K562 (cell line): Measurements from ENCODE around the gene ACOX2.

Experiments
- KDM2B ChIP-seq: fragments of 250-450 bp; sonication (Bioruptor Pico); IDR thresholded peaks from 2 replicates; pipeline ENCODE4 v1.8.0; 2021; ENCODE audit warnings: mild to moderate bottlenecking, moderate library complexity
- SIX5 ChIP-seq, 2 experiments: IDR thresholded peaks; 2 replicates each; pipeline ENCODE4 v1.6.1; 2011; ENCODE audit warnings: low read length in 2 of 2, borderline replicate concordance in 1 of 2, low read depth in 1 of 2, mild to moderate bottlenecking in 1 of 2, moderate library complexity in 1 of 2; ENCODE audit not compliant: insufficient read depth in 1 of 2
- SMAD1 ChIP-seq: fragments of 150-350 bp; IDR thresholded peaks from 2 replicates; pipeline ENCODE4 v1.6.1; 2014; ENCODE audit warnings: low read length, low read depth; ENCODE audit not compliant: partially characterized antibody
- ZNF431 ChIP-seq: sonication (generic); formaldehyde crosslinking; IDR thresholded peaks from 2 replicates; pipeline ENCODE4 v1.8.0; 2022; ENCODE audit warnings: mild to moderate bottlenecking, missing genetic modification reagents
- TF ChIP-seq, protein P1 (sequence below): fragments of 250-450 bp; sonication (Bioruptor Pico); IDR thresholded peaks from 2 replicates; pipeline ENCODE4 v1.8.0; 2022; ENCODE audit warnings: moderate library complexity, mild to moderate bottlenecking, inconsistent platforms
- TF ChIP-seq, protein P2 (sequence below), 3 experiments: fragments of 200-800 bp in 1 of 3; fragments of 250-450 bp in 1 of 3; fragments of 450-650 bp in 1 of 3; sonication (Bioruptor Pico) in 1 of 3; sonication (Bioruptor generic) in 1 of 3; formaldehyde crosslinking in 1 of 3; IDR thresholded peaks; 2 replicates each; pipeline versions ENCODE4 v1.6.1 to v1.8.0; 2016 to 2022; ENCODE audit warnings: mild to moderate bottlenecking in 2 of 3, missing genetic modification characterization in 2 of 3, missing compliant biosample characterization in 1 of 3, moderate library complexity in 1 of 3
- TF ChIP-seq, protein P3 (sequence below), 3 experiments: IDR thresholded peaks in 2 of 3; conservative IDR thresholded peaks in 1 of 3; 2 replicates each; pipeline ENCODE4 v1.5.1; 2011 to 2012; ENCODE audit warnings: low read length in 3 of 3, mild to moderate bottlenecking in 3 of 3, control low read depth in 2 of 3, improper control_type of control experiment in 1 of 3, inconsistent platforms in 1 of 3, low read depth in 1 of 3, mixed read lengths in 1 of 3, moderate library complexity in 1 of 3; ENCODE audit not compliant: insufficient read depth in 2 of 3

DNA sequence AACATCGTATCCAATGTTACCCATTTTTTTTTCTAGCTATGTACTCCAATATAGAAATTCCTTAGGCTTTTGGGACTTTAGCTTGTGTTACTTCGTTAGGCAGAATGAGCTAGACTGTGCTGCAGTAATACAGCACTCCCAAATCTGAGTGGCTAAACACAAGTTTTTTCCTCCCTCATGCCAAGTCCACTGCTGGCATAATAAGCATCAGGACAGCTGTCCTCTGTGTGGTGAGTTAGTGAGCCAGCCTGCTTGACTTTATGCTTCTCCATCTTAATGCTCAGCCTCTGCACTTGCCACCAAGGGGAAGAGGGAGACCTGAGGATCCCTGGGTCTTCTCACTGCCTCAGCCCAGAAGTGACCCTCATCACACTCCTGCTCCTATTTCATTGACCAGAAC lies 18.2 kb upstream of the ACOX2 start:
- TF ChIP-seq, protein P1, sequence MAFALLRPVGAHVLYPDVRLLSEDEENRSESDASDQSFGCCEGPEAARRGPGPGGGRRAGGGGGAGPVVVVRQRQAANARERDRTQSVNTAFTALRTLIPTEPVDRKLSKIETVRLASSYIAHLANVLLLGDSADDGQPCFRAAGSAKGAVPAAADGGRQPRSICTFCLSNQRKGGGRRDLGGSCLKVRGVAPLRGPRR (CRISPR knock-in tag) = no peak
- TF ChIP-seq SMAD1 (no peak), KDM2B (CRISPR knock-in tag) (no peak), SIX5 (IDR thresholded peaks at IDR 0.05; ENCODE audit: borderline replicate concordance in 1 of 2, insufficient read depth in 1 of 2, low read depth in 1 of 2, low read length in 2 of 2) (no peak), ZNF431 (CRISPR knock-in tag) (no peak)
- TF ChIP-seq, protein P2, sequence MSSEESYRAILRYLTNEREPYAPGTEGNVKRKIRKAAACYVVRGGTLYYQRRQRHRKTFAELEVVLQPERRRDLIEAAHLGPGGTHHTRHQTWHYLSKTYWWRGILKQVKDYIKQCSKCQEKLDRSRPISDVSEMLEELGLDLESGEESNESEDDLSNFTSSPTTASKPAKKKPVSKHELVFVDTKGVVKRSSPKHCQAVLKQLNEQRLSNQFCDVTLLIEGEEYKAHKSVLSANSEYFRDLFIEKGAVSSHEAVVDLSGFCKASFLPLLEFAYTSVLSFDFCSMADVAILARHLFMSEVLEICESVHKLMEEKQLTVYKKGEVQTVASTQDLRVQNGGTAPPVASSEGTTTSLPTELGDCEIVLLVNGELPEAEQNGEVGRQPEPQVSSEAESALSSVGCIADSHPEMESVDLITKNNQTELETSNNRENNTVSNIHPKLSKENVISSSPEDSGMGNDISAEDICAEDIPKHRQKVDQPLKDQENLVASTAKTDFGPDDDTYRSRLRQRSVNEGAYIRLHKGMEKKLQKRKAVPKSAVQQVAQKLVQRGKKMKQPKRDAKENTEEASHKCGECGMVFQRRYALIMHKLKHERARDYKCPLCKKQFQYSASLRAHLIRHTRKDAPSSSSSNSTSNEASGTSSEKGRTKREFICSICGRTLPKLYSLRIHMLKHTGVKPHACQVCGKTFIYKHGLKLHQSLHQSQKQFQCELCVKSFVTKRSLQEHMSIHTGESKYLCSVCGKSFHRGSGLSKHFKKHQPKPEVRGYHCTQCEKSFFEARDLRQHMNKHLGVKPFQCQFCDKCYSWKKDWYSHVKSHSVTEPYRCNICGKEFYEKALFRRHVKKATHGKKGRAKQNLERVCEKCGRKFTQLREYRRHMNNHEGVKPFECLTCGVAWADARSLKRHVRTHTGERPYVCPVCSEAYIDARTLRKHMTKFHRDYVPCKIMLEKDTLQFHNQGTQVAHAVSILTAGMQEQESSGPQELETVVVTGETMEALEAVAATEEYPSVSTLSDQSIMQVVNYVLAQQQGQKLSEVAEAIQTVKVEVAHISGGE (CRISPR knock-in tag; IDR thresholded peaks at IDR 0.05) = no peak
- TF ChIP-seq, protein P3, sequence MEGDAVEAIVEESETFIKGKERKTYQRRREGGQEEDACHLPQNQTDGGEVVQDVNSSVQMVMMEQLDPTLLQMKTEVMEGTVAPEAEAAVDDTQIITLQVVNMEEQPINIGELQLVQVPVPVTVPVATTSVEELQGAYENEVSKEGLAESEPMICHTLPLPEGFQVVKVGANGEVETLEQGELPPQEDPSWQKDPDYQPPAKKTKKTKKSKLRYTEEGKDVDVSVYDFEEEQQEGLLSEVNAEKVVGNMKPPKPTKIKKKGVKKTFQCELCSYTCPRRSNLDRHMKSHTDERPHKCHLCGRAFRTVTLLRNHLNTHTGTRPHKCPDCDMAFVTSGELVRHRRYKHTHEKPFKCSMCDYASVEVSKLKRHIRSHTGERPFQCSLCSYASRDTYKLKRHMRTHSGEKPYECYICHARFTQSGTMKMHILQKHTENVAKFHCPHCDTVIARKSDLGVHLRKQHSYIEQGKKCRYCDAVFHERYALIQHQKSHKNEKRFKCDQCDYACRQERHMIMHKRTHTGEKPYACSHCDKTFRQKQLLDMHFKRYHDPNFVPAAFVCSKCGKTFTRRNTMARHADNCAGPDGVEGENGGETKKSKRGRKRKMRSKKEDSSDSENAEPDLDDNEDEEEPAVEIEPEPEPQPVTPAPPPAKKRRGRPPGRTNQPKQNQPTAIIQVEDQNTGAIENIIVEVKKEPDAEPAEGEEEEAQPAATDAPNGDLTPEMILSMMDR (IDR thresholded peaks at IDR 0.05 in 2 of 3, conservative IDR thresholded peaks at IDR 0.05 in 1 of 3; ENCODE audit: insufficient read depth in 2 of 3, low read depth in 1 of 3, low read length in 3 of 3) = no peak
